Posterior cingulate gyrus (tissue), 11 donors: Measurements from ENCODE around the gene NOL4L.

Source experiments
- DNase-seq, 10 donors: peaks; one replicate each; pipeline versions ENCODE4 v3.0.0 to v3.0.0-alpha.2; 2020 to 2021; ENCODE audit warnings: mixed read lengths in 3 of 10
- intact Hi-C: fragments of 100-400 bp; cut with DNase I; formaldehyde crosslinking; loops from one replicate; pipeline ENCODE4 v1.15.1; 2023

Gene NOL4L

GRCh38 chr20:32544893-32545840 lies 40.0 kb downstream of the NOL4L start:
- intact Hi-C loops: no loop called here
- peak in 2 of 10 donors; percentile 62 to 66 for DNase-seq

- intact Hi-C loops: no loop called here
- peak in 3 of 10 donors; percentile 45 to 75 (median 47) for DNase-seq
Observed at GRCh38 chr20:32544260-32544722, 40.8 kb downstream of the NOL4L start.

GRCh38 chr20:32543570-32544259 lies 41.4 kb downstream of the NOL4L start:
- intact Hi-C loops: no loop called here
- peak in 3 of 10 donors; percentile 50 to 73 (median 70) for DNase-seq

- peak in 1 of 10 donors; percentile 19 for DNase-seq
- intact Hi-C loops: no loop called here
Observed at GRCh38 chr20:32542259-32542615, 42.9 kb downstream of the NOL4L start.

- peak in 7 of 10 donors; percentile 47 to 92 (median 72) for DNase-seq
Observed at GRCh38 chr20:32541323-32542258, 43.5 kb downstream of the NOL4L start.

GRCh38 chr20:32539817-32540675 lies 45.1 kb downstream of the NOL4L start:
- intact Hi-C loops: no loop called here

More at GRCh38 chr20:32541323-32542258, 43.5 kb downstream of the NOL4L start:
- intact Hi-C loops: no loop called here

GRCh38 chr20:32539026-32539816 lies 45.9 kb downstream of the NOL4L start:
- peak in 2 of 10 donors; percentile 79 to 88 for DNase-seq
- intact Hi-C loops: no loop called here

More at GRCh38 chr20:32539817-32540675, 45.1 kb downstream of the NOL4L start:
- DNase-seq: peak in 2 of 10 donors; percentile 64 to 79

- intact Hi-C loops: no loop called here
- DNase-seq: peak in 4 of 10 donors; percentile 49 to 92 (median 88)
Observed at GRCh38 chr20:32538526-32538939, 46.6 kb downstream of the NOL4L start.

GRCh38 chr20:32537657-32538525 lies 47.2 kb downstream of the NOL4L start:
- peak in 2 of 10 donors; percentile 47 to 81 for DNase-seq
- intact Hi-C loops: no loop called here

GRCh38 chr20:32536851-32537656 lies 48.1 kb downstream of the NOL4L start:
- peak in 2 of 10 donors; percentile 81 to 82 for DNase-seq
- intact Hi-C loops: no loop called here

GRCh38 chr20:32535953-32536823 lies 48.9 kb downstream of the NOL4L start:
- DNase-seq: peak in 7 of 10 donors; percentile 54 to 94 (median 78)

GRCh38 chr20:32535316-32535952 lies 49.7 kb downstream of the NOL4L start:
- intact Hi-C loops: loop anchor here (2.0 kb wide), 1 partner anchor 51 kb away; no protein-coding TSS in a partner anchor
- DNase-seq: peak in 3 of 10 donors; percentile 86 to 89 (median 87)

More at GRCh38 chr20:32535953-32536823, 48.9 kb downstream of the NOL4L start:
- intact Hi-C loops: loop anchor here (2.0 kb wide), 1 partner anchor 51 kb away; no protein-coding TSS in a partner anchor

GRCh38 chr20:32534661-32535240 lies 50.4 kb downstream of the NOL4L start:
- DNase-seq: peak in 2 of 10 donors; percentile 31 to 32

GRCh38 chr20:32533732-32534131 lies 51.4 kb downstream of the NOL4L start:
- DNase-seq: peak in 2 of 10 donors; percentile 19 to 52
- intact Hi-C loops: loop anchor here (2.0 kb wide), 1 partner anchor 53 kb away; no protein-coding TSS in a partner anchor

More at GRCh38 chr20:32534661-32535240, 50.4 kb downstream of the NOL4L start:
- intact Hi-C loops: loop anchor here (2.0 kb wide), 1 partner anchor 52 kb away; no protein-coding TSS in a partner anchor
